PC-9 (cell line): ENCODE data around the gene CIRBP. TPM values are rescaled to one million over a fixed set of nuclear protein-coding genes. Genes with fewer than 3 reads are reported as not detected.

Experiments
- BruUV-seq: library from RNA; stranded (reverse); fragments of 400-500 nt; replicated peaks from 2 replicates; lab custom pipeline; 2021; lab: Mats Ljungman, UMichigan
- CTCF ChIA-PET: fragments of 300-600 bp; sonication (Branson Sonifier 250); formaldehyde crosslinking; loops from one replicate; lab custom pipeline; 2022; ENCODE audit warnings: antibody characterized with exemption; lab: Charles Lee
- POLR2A ChIA-PET: fragments of 300-600 bp; sonication (Branson Sonifier 250); formaldehyde crosslinking; loops from one replicate; lab custom pipeline; 2022; ENCODE audit warnings: antibody characterized with exemption; ENCODE audit not compliant: unreplicated experiment; lab: Charles Lee
- DNase-seq, 2 experiments: peaks; one replicate each; pipeline versions ENCODE4 v3.0.0 to v3.0.0-alpha.2; 2015 to 2022; ENCODE audit warnings: mixed read lengths in 1 of 2
- H2AFZ ChIP-seq: fragments of 200-600 bp; sonication (generic); 2 replicates; pipeline ENCODE4 v1.8.1; 2017; ENCODE audit warnings: antibody characterized with exemption
- H3F3A ChIP-seq: fragments of 200-600 bp; sonication (generic); 2 replicates; pipeline ENCODE4 v1.8.1; 2017; ENCODE audit warnings: antibody characterized with exemption, mild to moderate bottlenecking, low read depth; ENCODE audit not compliant: insufficient read depth
- H3K27ac ChIP-seq: fragments of 200-600 bp; sonication (generic); 2 replicates; pipeline ENCODE4 v1.6.1; 2016; ENCODE audit warnings: mixed run types
- H3K27me3 ChIP-seq: fragments of 200-600 bp; sonication (generic); 2 replicates; pipeline ENCODE4 v1.6.1; 2016; ENCODE audit warnings: low read depth, mixed run types; ENCODE audit not compliant: insufficient read depth
- H3K36me3 ChIP-seq: fragments of 200-600 bp; sonication (generic); 2 replicates; pipeline ENCODE4 v1.6.1; 2016; ENCODE audit warnings: low read depth, mixed run types
- H3K4me1 ChIP-seq: fragments of 200-600 bp; sonication (generic); replicated peaks from 2 replicates; pipeline ENCODE4 v1.6.1; 2016; ENCODE audit warnings: mixed run types; ENCODE audit not compliant: insufficient read depth
- H3K4me2 ChIP-seq: fragments of 200-600 bp; sonication (generic); 2 replicates; pipeline ENCODE4 v1.6.1; 2017; ENCODE audit warnings: mixed run types
- H3K4me3 ChIP-seq: fragments of 200-600 bp; sonication (generic); 2 replicates; pipeline ENCODE4 v1.6.1; 2016; ENCODE audit warnings: mixed run types
- H3K79me2 ChIP-seq: fragments of 200-600 bp; sonication (generic); 2 replicates; pipeline ENCODE4 v1.6.1; 2017; ENCODE audit warnings: low read depth, mixed run types
- H3K9me2 ChIP-seq: fragments of 200-600 bp; sonication (generic); 2 replicates; pipeline ENCODE4 v1.8.1; 2017; ENCODE audit warnings: mild to moderate bottlenecking; ENCODE audit not compliant: insufficient read depth
- H3K9me3 ChIP-seq: fragments of 200-600 bp; sonication (generic); 2 replicates; pipeline ENCODE4 v1.8.1; 2016; ENCODE audit warnings: low read depth; ENCODE audit not compliant: insufficient read depth
- H4K20me1 ChIP-seq: fragments of 200-600 bp; sonication (generic); 2 replicates; pipeline ENCODE4 v1.8.1; 2017; ENCODE audit not compliant: insufficient read depth
- EZH2 ChIP-seq: fragments of 200-600 bp; sonication (generic); IDR thresholded peaks from 2 replicates; pipeline ENCODE4 v1.8.0; 2017; ENCODE audit warnings: antibody characterized with exemption, low read depth
- intact Hi-C: fragments of 100-400 bp; cut with micrococcal nuclease; formaldehyde crosslinking; loops from one replicate; pipeline ENCODE4 v1.10.0; 2022; ENCODE audit not compliant: unreplicated experiment
- total RNA-seq: library from RNA; stranded (reverse); gene quantifications from 2 replicates; pipeline ENCODE4 v1.2.3, GENCODE V29; 2021
- TF ChIP-seq, protein P1 (sequence below): fragments of 200-600 bp; sonication (generic); conservative IDR thresholded peaks from 2 replicates; pipeline ENCODE4 v1.6.1; 2017; ENCODE audit warnings: mixed run types, antibody characterized with exemption, mild to moderate bottlenecking, moderate library complexity

CIRBP gene
- total RNA-seq, 1 experiment from 2014 or later = 86.9 TPM

DNA sequence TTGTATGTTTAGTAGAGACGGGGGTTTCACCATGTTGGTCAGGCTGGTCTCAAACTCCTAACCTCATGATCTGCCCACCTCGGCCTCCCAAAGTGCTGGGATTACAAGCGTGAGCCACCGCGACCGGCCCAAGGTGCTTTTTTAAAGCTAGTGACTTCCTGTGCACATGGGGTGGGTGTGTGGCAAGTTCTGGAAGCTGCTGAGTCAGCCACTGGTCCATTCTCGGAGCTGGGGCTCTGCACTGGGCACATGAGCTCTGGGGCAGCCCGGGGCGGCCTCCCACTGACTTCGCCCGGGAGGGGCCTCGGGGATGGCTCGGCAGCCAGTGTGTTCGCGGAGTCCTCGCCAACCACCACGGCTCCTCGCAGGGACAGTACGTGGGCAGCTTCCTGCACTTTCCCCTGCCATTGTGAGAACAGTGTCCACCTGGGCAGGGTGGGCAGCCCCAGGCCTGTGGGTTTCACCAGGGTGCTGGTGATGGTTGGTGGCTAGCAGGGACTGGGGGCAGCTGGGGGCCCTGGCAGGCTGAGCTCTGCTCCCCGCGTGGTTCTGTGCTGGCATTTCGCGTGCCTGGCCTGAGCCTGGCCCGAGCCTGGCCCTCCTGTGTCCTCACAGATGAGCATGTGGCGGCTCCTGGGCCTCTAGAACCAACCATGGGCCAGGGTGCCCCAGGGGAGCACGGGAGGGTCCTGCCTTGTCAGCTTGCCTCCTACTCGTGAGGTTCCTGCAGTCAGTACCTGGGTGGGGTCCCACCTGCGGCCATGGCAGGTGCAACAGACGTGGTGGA is 43.5 kb upstream of the CIRBP start:
- Histone ChIP-seq H3K4me2 (no peak overlapping the region), H4K20me1 (peaks cover 8% of the 10 kb centered on the region; the same call in 1 of the 2 replicates), H3K36me3 (no peaks in the 10 kb centered on the region), H2AFZ (no peak overlapping the region), H3K9me3 (no peaks in the 10 kb centered on the region), H3F3A (no peaks in the 10 kb centered on the region), H3K4me3 (no peak overlapping the region), H3K27me3 (no peaks in the 10 kb centered on the region), H3K27ac (no peak overlapping the region), H3K9me2 (no peaks in the 10 kb centered on the region), H3K79me2 (no peaks in the 10 kb centered on the region), H3K4me1 (no peaks in the 10 kb centered on the region)
- no TSS peak for BruUV-seq
- POLR2A ChIA-PET = interaction anchor here (0.6 kb wide), 1 partner anchor 25 kb away, joined by 4 read pairs; no protein-coding TSS in a partner anchor
- TF ChIP-seq, protein P1, sequence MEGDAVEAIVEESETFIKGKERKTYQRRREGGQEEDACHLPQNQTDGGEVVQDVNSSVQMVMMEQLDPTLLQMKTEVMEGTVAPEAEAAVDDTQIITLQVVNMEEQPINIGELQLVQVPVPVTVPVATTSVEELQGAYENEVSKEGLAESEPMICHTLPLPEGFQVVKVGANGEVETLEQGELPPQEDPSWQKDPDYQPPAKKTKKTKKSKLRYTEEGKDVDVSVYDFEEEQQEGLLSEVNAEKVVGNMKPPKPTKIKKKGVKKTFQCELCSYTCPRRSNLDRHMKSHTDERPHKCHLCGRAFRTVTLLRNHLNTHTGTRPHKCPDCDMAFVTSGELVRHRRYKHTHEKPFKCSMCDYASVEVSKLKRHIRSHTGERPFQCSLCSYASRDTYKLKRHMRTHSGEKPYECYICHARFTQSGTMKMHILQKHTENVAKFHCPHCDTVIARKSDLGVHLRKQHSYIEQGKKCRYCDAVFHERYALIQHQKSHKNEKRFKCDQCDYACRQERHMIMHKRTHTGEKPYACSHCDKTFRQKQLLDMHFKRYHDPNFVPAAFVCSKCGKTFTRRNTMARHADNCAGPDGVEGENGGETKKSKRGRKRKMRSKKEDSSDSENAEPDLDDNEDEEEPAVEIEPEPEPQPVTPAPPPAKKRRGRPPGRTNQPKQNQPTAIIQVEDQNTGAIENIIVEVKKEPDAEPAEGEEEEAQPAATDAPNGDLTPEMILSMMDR = no peak
- TF ChIP-seq EZH2 = no peak
- DNase-seq = no peak
- intact Hi-C loops = no loop called here
- CTCF ChIA-PET = no interaction called here

- H3F3A ChIP-seq = no peaks in the 10 kb centered on the region
- H3K36me3 ChIP-seq = no peaks in the 10 kb centered on the region
- no peak overlapping the region for H3K27ac ChIP-seq
- BruUV-seq = no TSS peak
- intact Hi-C loops = no loop called here
- no peaks in the 10 kb centered on the region for H3K4me1 ChIP-seq
- no peak for TF ChIP-seq EZH2
- TF ChIP-seq, protein P1 = no peak
- no peak for DNase-seq
- no peaks in the 10 kb centered on the region for H3K27me3 ChIP-seq
- no peaks in the 10 kb centered on the region for H3K9me3 ChIP-seq
- H3K4me3 ChIP-seq = no peak overlapping the region
- H3K79me2 ChIP-seq = no peaks in the 10 kb centered on the region
- no peaks in the 10 kb centered on the region for H3K9me2 ChIP-seq
- H4K20me1 ChIP-seq = peaks cover 8% of the 10 kb centered on the region; the same call in 1 of the 2 replicates
- no peak overlapping the region for H3K4me2 ChIP-seq
- ChIA-PET CTCF (no interaction called here), POLR2A (no interaction called here)
- no peak overlapping the region for H2AFZ ChIP-seq
Observed at GRCh38 chr19:1226227-1226518, 43.0 kb upstream of the CIRBP start.

- Histone ChIP-seq H3K4me3 (no peak overlapping the region), H3K79me2 (no peaks in the 10 kb centered on the region), H3K4me1 (0 out of 2 replicates have a peak, but pooled peaks cover 2% of the 10 kb centered on the region), H3K36me3 (no peaks in the 10 kb centered on the region), H3K27me3 (no peaks in the 10 kb centered on the region), H2AFZ (no peak overlapping the region), H4K20me1 (peaks cover 8% of the 10 kb centered on the region; the same call in 1 of the 2 replicates), H3F3A (no peaks in the 10 kb centered on the region), H3K27ac (no peak overlapping the region), H3K4me2 (no peak overlapping the region), H3K9me2 (no peaks in the 10 kb centered on the region), H3K9me3 (no peaks in the 10 kb centered on the region)
- TF ChIP-seq EZH2 = no peak
- TF ChIP-seq, protein P1 = no peak
- ChIA-PET CTCF (no interaction called here), POLR2A (no interaction called here)
- no peak for DNase-seq
- BruUV-seq = no TSS peak
- intact Hi-C loops = no loop called here
Observed at GRCh38 chr19:1226522-1227303, 42.4 kb upstream of the CIRBP start.
